Transverse colon (tissue), 4 donors: ENCODE results near the gene SOX8. TPM values are rescaled to one million over a fixed set of nuclear protein-coding genes. Genes with fewer than 3 reads are reported as not detected.

ENCODE experiments used
- DNase-seq: peaks from one replicate; pipeline ENCODE4 v3.0.0-alpha.2; 2019
- H3K27ac ChIP-seq, 4 donors: fragments of 200-600 bp; sonication (generic); 2 replicates each; pipeline ENCODE4 v1.5.1; 2016 to 2018; ENCODE audit warnings: inconsistent platforms in 4 of 4
- H3K27me3 ChIP-seq: fragments of 200-600 bp; sonication (generic); 2 replicates; pipeline ENCODE4 v1.5.1; 2017; ENCODE audit warnings: inconsistent platforms
- H3K36me3 ChIP-seq, 4 donors: fragments of 200-600 bp; sonication (generic); 2 replicates each; pipeline ENCODE4 v1.5.1; 2017 to 2019; ENCODE audit warnings: inconsistent platforms in 4 of 4
- H3K4me1 ChIP-seq, 4 donors: fragments of 200-600 bp; sonication (generic); 2 replicates each; pipeline ENCODE4 v1.5.1; 2017 to 2020; ENCODE audit warnings: inconsistent platforms in 4 of 4
- H3K4me3 ChIP-seq, 4 donors: fragments of 200-600 bp; sonication (generic); 1 replicate in 1 of 4; 2 replicates in 3 of 4; pipeline versions ENCODE4 v1.5.1 to v1.6.1; 2017 to 2019; ENCODE audit warnings: inconsistent platforms in 4 of 4
- H3K9me3 ChIP-seq, 2 donors: fragments of 200-600 bp; sonication (generic); 2 replicates each; pipeline ENCODE4 v1.5.1; 2017 to 2019; ENCODE audit warnings: inconsistent platforms in 2 of 2
- EP300 ChIP-seq: sonication (generic); formaldehyde crosslinking; IDR thresholded peaks from one replicate; pipeline ENCODE4 v1.6.1; 2017; ENCODE audit warnings: antibody characterized with exemption, low read depth
- POLR2A ChIP-seq: fragments of 450-650 bp; IDR thresholded peaks from one replicate; pipeline ENCODE4 v1.6.1; 2016; ENCODE audit warnings: antibody characterized with exemption, mild to moderate bottlenecking, moderate library complexity
- POLR2AphosphoS5 ChIP-seq, 3 donors: sonication (generic); formaldehyde crosslinking; IDR thresholded peaks; one replicate each; pipeline ENCODE4 v1.6.1; 2016; ENCODE audit warnings: antibody characterized with exemption in 3 of 3
- WGBS, 2 donors: methylation state at CpG; one replicate each; pipeline ENCODE4 v1.1.5; 2018; ENCODE audit warnings: low coverage in 1 of 2; 5-methylcytosine and 5-hydroxymethylcytosine counted together
- in situ Hi-C, 4 donors: fragments of 200-750 bp; cut with MboI; loops; one replicate each; pipeline versions ENCODE4 v1.15.0 to v1.15.1; 2017; ENCODE audit warnings: low sequenced_read_pairs in 3 of 4, low pct_ligation_motif_present in 1 of 4, low pct_unique_long_range_greater_than_20kb in 1 of 4
- intact Hi-C: fragments of 100-400 bp; cut with DNase I; formaldehyde crosslinking; loops from one replicate; pipeline ENCODE4 v1.15.1; 2023; ENCODE audit warnings: low total_unique reads
- total RNA-seq, 4 donors: library from RNA; depleted of rRNA; stranded (reverse); fragments of >200 nt; gene quantifications; one replicate each; pipeline ENCODE4 v1.1.0, GENCODE V29; 2016
- TF ChIP-seq, protein P1 (sequence below), 5 experiments: fragments of 200-600 bp in 3 of 5; fragments of 450-650 bp in 2 of 5; sonication (generic) in 3 of 5; IDR thresholded peaks; 1 replicate in 2 of 5; 2 replicates in 3 of 5; pipeline ENCODE4 v1.5.1; 2016 to 2017; ENCODE audit warnings: antibody characterized with exemption in 5 of 5, inconsistent platforms in 3 of 5, mild to moderate bottlenecking in 2 of 5, moderate library complexity in 1 of 5

The SOX8 gene
- total RNA-seq, 4 donors from 2014 or later: 0.37 to 1.9 (median 0.50) TPM

DNA sequence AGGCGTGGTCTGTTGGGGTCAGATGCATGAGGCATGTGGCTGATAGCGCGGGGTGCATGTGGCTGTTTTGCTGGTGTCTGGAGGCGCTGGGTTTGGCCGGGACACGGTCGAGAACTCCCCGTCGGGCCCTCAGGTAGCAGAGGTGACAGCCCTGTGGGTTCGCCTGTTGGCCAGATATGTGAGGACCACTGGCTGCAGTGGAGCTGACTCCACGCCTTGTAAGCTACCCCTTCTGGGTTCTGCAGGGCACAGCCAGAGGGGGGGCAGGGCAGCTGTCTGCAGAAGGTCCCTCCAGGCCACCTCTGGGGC, 38.5 kb downstream of the SOX8 start:
- Histone ChIP-seq H3K4me1 (no peaks in the 10 kb centered on the region), H3K27ac (no peak overlapping the region), H3K27me3 (peaks cover 53% of the 10 kb centered on the region), H3K36me3 (no peaks in the 10 kb centered on the region), H3K4me3 (no peak overlapping the region), H3K9me3 (no peaks in the 10 kb centered on the region)
- in situ Hi-C loops (no loop called here), intact Hi-C loops (no loop called here)
- DNase-seq: no peak
- TF ChIP-seq POLR2AphosphoS5 (IDR thresholded peaks at IDR 0.05): no peak
- no peak for TF ChIP-seq EP300
- TF ChIP-seq, protein P1, sequence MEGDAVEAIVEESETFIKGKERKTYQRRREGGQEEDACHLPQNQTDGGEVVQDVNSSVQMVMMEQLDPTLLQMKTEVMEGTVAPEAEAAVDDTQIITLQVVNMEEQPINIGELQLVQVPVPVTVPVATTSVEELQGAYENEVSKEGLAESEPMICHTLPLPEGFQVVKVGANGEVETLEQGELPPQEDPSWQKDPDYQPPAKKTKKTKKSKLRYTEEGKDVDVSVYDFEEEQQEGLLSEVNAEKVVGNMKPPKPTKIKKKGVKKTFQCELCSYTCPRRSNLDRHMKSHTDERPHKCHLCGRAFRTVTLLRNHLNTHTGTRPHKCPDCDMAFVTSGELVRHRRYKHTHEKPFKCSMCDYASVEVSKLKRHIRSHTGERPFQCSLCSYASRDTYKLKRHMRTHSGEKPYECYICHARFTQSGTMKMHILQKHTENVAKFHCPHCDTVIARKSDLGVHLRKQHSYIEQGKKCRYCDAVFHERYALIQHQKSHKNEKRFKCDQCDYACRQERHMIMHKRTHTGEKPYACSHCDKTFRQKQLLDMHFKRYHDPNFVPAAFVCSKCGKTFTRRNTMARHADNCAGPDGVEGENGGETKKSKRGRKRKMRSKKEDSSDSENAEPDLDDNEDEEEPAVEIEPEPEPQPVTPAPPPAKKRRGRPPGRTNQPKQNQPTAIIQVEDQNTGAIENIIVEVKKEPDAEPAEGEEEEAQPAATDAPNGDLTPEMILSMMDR (IDR thresholded peaks at IDR 0.05): no peak
- TF ChIP-seq POLR2A: no peak
- WGBS, 2 donors: 56% methylated on average over 7 of the region's 11 CpGs; no CpG with 5 or more reads in 1 of the 2 donors

DNA sequence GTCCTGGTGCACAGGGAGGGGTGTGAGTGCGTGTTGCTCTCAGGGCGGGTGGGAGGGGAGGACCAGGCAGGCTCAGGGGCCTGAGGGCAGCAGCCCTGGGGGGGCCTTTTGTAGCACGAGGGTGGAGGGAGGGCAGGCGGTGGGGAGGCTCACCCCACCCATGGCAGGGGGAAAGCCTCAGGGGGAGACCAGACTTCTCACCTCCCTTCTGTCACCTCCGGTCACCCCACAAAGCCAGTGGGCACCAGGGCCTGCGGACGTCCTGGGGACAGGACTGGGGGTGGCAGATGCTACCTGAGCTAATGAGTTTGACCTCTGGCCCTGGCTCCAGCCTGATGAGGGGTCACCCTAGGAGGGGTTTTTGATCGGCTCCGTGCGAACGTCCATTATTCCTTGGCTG, 39.0 kb downstream of the SOX8 start:
- TF ChIP-seq POLR2A (no peak), EP300 (no peak), POLR2AphosphoS5 (IDR thresholded peaks at IDR 0.05) (no peak)
- TF ChIP-seq, protein P1 (IDR thresholded peaks at IDR 0.05): no peak
- Histone ChIP-seq H3K4me1 (no peaks in the 10 kb centered on the region), H3K9me3 (no peaks in the 10 kb centered on the region), H3K27ac (no peak overlapping the region), H3K36me3 (no peaks in the 10 kb centered on the region), H3K4me3 (no peak overlapping the region), H3K27me3 (peaks cover 54% of the 10 kb centered on the region)
- DNase-seq: no peak
- intact Hi-C loops (no loop called here), in situ Hi-C loops (no loop called here)
- 70 to 84% methylated on average over 2 to 11 of the region's 11 CpGs for WGBS, 2 donors

- intact Hi-C loops: no loop called here
- 69% methylated on average over 18 of the region's 27 CpGs; no CpG with 5 or more reads in 1 of the 2 donors for WGBS, 2 donors
- H3K9me3 ChIP-seq: no peaks in the 10 kb centered on the region
- H3K27me3 ChIP-seq: peaks cover 54% of the 10 kb centered on the region
- in situ Hi-C loops: no loop called here
- H3K36me3 ChIP-seq: no peaks in the 10 kb centered on the region
- DNase-seq: no peak
- no peaks in the 10 kb centered on the region for H3K4me1 ChIP-seq
- TF ChIP-seq EP300 (no peak), POLR2AphosphoS5 (IDR thresholded peaks at IDR 0.05) (no peak), POLR2A (no peak)
- TF ChIP-seq, protein P1 (IDR thresholded peaks at IDR 0.05): no peak
- no peak overlapping the region for H3K4me3 ChIP-seq
- no peak overlapping the region for H3K27ac ChIP-seq
These were observed 40.1 kb downstream of the SOX8 start for GRCh38 chr16:1021553-1022160.

- Histone ChIP-seq H3K9me3 (no peaks in the 10 kb centered on the region), H3K27me3 (peaks cover 59% of the 10 kb centered on the region), H3K36me3 (no peaks in the 10 kb centered on the region), H3K4me3 (no peak overlapping the region), H3K27ac (no peak overlapping the region), H3K4me1 (no peaks in the 10 kb centered on the region)
- 61% methylated on average over 12 of the region's 24 CpGs; no CpG with 5 or more reads in 1 of the 2 donors for WGBS, 2 donors
- DNase-seq: no peak
- TF ChIP-seq, protein P1 (IDR thresholded peaks at IDR 0.05): no peak
- TF ChIP-seq POLR2AphosphoS5 (IDR thresholded peaks at IDR 0.05) (no peak), EP300 (no peak), POLR2A (no peak)
- intact Hi-C loops (no loop called here), in situ Hi-C loops (no loop called here)
These were observed 40.9 kb downstream of the SOX8 start for GRCh38 chr16:1022466-1022865.
